ENCODE measurements around the gene PRG3.

DNA sequence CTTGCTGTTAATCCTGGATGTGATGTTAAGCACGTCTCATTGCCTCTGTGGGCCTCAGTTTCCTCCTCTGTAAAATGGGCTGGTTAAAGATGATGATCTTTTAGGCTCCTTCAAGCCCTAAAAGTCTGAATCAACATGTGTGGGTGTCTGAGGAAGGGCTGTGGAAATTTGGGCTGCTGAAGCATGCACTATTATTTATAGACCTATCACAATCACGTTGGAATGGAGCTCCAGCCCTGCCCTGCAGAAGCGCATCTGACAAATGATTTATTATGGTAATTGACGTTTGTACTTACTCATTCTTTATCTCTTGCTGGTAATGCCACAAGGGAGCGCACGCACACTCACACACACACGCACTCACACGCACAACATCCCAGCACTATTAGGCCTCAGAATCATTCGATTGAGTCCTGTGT is 22.4 kb downstream of the PRG3 start:
- TF ChIP-seq CTCF (IDR thresholded peaks at IDR 0.05): no peak
- TF ChIP-seq POLR2A (IDR thresholded peaks at IDR 0.05): no peak
